ENCODE data around the gene RNF141. TPM values are rescaled to one million over a fixed set of nuclear protein-coding genes. Genes with fewer than 3 reads are reported as not detected.

Gene RNF141
- total and polyA plus RNA-seq, 2 of the 13 experiments (the other 11 are each of a cell fraction or from before 2014, with no cell fraction given) = 9.3 to 22.4 TPM

DNA sequence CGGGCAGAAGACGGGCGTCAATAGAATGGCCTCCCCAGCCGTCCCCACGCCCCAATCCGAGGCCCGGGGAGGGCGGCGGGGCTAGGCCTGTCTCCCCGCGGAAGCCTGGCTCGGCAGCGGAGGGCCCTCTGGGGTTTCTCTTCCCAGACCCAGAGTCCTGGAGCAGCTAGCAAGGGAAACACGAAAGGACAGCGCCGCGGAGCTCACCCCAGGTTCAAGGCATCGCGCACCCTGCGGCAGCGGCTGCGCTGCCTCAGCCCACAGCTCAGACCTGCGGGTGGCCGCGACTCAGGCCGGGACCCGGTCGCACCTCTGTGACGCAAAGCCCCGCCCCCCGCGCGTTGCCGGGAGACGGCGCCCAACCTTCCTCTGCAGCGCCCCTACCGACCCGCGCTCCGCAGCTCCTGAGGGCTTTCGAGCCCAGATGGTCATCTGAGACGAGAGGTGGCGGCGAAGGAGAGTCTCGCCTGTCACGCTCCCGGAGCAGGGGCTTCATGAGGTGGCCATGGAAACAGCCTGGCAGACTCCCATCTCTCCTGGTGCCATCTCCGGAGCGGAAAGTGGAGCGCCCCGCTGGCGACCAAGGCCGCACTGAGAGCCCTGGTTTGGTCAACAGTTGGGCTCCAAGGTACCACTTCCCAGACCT is at the start of gene RNF141 (continued):
- TF ChIP-seq, protein P1, sequence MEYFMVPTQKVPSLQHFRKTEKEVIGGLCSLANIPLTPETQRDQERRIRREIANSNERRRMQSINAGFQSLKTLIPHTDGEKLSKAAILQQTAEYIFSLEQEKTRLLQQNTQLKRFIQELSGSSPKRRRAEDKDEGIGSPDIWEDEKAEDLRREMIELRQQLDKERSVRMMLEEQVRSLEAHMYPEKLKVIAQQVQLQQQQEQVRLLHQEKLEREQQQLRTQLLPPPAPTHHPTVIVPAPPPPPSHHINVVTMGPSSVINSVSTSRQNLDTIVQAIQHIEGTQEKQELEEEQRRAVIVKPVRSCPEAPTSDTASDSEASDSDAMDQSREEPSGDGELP (IDR thresholded peaks at IDR 0.05; ENCODE audit: borderline replicate concordance, low read depth) = no peak; the same call in 1 of the 2 replicates
- TF ChIP-seq STAT5B (CRISPR knock-in tag; IDR thresholded peaks at IDR 0.05) = no peak
- no peak for TF ChIP-seq SNAI1 (CRISPR knock-in tag; IDR thresholded peaks at IDR 0.05; ENCODE audit: borderline replicate concordance)
- peak; percentile 62 for TF ChIP-seq IRF2 (CRISPR knock-in tag; IDR thresholded peaks at IDR 0.05)
- no peak for TF ChIP-seq ZNF775 (CRISPR knock-in tag; IDR thresholded peaks at IDR 0.05; ENCODE audit: borderline replicate concordance)
- TF ChIP-seq ZNF546 (CRISPR knock-in tag; conservative IDR thresholded peaks at IDR 0.05) = peak; percentile 56; the same call in 1 of the 2 replicates
- peak; percentile 42; the same call in 1 of the 2 replicates for TF ChIP-seq ZBTB14 (CRISPR knock-in tag; IDR thresholded peaks at IDR 0.05)
- TF ChIP-seq ATF3 (CRISPR knock-in tag; IDR thresholded peaks at IDR 0.05) = no peak
- TF ChIP-seq ZNF792 (CRISPR knock-in tag; IDR thresholded peaks at IDR 0.05) = 0 out of 2 replicates have a peak, but pooled peaks have one; percentile 76
- no peak for TF ChIP-seq ZNF737 (CRISPR knock-in tag; IDR thresholded peaks at IDR 0.05; ENCODE audit: borderline replicate concordance)
- no peak for TF ChIP-seq CERS6 (CRISPR knock-in tag; IDR thresholded peaks at IDR 0.05)
- TF ChIP-seq FOXP4 (CRISPR knock-in tag; IDR thresholded peaks at IDR 0.05) = no peak
- peak; percentile 88 for TF ChIP-seq CBX1 (IDR thresholded peaks at IDR 0.05; ENCODE audit: low read depth)
- peak; percentile 18; the same call in 1 of the 2 replicates for TF ChIP-seq TFE3 (CRISPR knock-in tag; IDR thresholded peaks at IDR 0.05)
- TF ChIP-seq IRF9 (CRISPR knock-in tag; IDR thresholded peaks at IDR 0.05; ENCODE audit: borderline replicate concordance) = peak; percentile 89
- TF ChIP-seq, protein P2, sequence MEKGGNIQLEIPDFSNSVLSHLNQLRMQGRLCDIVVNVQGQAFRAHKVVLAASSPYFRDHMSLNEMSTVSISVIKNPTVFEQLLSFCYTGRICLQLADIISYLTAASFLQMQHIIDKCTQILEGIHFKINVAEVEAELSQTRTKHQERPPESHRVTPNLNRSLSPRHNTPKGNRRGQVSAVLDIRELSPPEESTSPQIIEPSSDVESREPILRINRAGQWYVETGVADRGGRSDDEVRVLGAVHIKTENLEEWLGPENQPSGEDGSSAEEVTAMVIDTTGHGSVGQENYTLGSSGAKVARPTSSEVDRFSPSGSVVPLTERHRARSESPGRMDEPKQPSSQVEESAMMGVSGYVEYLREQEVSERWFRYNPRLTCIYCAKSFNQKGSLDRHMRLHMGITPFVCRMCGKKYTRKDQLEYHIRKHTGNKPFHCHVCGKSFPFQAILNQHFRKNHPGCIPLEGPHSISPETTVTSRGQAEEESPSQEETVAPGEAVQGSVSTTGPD (CRISPR knock-in tag; IDR thresholded peaks at IDR 0.05) = no peak
- no peak for TF ChIP-seq ZNF7 (CRISPR knock-in tag; IDR thresholded peaks at IDR 0.05)
- 0 out of 2 replicates have a peak, but pooled peaks have one; percentile 52 for TF ChIP-seq ZNF567 (CRISPR knock-in tag; IDR thresholded peaks at IDR 0.05; ENCODE audit: borderline replicate concordance)
